Measurements from ENCODE around the gene USP49. TPM values are rescaled to one million over a fixed set of nuclear protein-coding genes. Genes with fewer than 3 reads are reported as not detected.

The USP49 gene
- total RNA-seq, 4 donors from 2014 or later = 2.1 to 8.6 (median 4.7) TPM

GRCh38 chr6:41791305-41791704, 103.9 kb downstream of the USP49 start:
- no peak overlapping the region for H3K27ac ChIP-seq
- DNase-seq = no peak
- no peaks in the 10 kb centered on the region for H3K27me3 ChIP-seq
- H3K36me3 ChIP-seq = peaks cover 0 to 35% (median 0%) of the 10 kb centered on the region in 3 donors
- no peak overlapping the region for H3K4me3 ChIP-seq
- no peak for TF ChIP-seq POLR2A (IDR thresholded peaks at IDR 0.05)
- no peak for TF ChIP-seq CTCF (IDR thresholded peaks at IDR 0.05)
- H3K4me1 ChIP-seq = peaks cover 0 to 8% (median 3%) of the 10 kb centered on the region in 4 donors
- no peaks in the 10 kb centered on the region for H3K9me3 ChIP-seq

- Histone ChIP-seq H3K27me3 (no peaks in the 10 kb centered on the region), H3K27ac (no peak overlapping the region), H3K4me1 (peaks cover 0 to 15% (median 5%) of the 10 kb centered on the region in 4 donors), H3K36me3 (peaks cover 0 to 35% (median 0%) of the 10 kb centered on the region in 3 donors), H3K9me3 (no peaks in the 10 kb centered on the region), H3K4me3 (no peak overlapping the region)
- no peak for TF ChIP-seq CTCF (IDR thresholded peaks at IDR 0.05)
- TF ChIP-seq POLR2A (IDR thresholded peaks at IDR 0.05) = no peak
- DNase-seq = no peak
Measured at GRCh38 chr6:41790045-41790444, 105.1 kb downstream of the USP49 start.

DNA sequence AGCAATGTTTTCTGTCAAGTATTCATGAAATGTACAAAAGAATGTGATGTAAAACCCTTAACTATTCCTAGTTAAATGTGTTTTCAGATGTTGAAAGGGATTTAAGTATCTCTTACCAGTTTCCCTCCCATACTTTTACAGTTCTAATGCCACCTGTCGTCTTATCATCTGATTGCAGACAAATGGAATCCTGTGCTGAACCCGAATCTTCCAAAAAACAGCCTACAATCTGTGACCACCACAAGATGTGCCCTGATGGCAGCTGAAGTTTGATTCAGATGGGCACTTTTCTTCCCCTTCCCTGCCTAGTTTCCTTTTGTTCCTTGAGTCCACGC, 105.8 kb downstream of the USP49 start:
- peaks cover 0 to 35% (median 0%) of the 10 kb centered on the region in 3 donors for H3K36me3 ChIP-seq
- H3K27ac ChIP-seq = no peak overlapping the region
- no peak for TF ChIP-seq POLR2A (IDR thresholded peaks at IDR 0.05)
- no peak for TF ChIP-seq CTCF (IDR thresholded peaks at IDR 0.05)
- no peak for DNase-seq
- H3K9me3 ChIP-seq = no peaks in the 10 kb centered on the region
- no peak overlapping the region for H3K4me3 ChIP-seq
- no peaks in the 10 kb centered on the region for H3K27me3 ChIP-seq
- peaks cover 0 to 15% (median 5%) of the 10 kb centered on the region in 4 donors for H3K4me1 ChIP-seq

DNA sequence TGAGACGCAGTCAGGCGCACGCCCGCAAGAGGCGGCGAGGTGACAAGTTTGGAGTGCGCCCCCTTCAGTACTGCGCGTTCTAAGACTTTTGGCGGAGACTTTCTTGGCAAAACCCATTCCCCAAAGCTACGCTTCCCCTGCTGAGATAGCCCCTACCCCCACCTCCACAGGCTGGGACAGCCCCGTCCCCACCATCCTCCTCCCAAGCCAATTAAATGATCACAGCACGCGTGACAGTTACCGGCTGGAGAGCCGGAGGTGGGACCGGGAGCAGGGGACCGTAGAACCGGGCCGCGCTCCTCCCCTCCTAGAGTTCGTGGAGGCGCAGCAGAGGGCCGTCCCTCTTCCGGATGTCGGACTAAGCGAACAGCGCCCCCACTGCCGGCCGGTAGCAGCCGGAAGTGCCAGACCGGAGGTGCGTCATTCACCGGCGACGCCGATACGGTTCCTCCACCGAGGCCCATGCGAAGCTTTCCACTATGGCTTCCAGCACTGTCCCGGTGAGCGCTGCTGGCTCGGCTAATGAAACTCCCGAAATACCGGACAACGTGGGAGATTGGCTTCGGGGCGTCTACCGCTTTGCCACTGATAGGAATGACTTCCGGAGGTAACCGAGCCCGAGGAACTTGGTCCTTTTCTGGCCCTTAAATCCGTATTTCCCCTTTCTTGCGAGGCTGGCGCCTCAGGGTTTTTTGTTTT, 107.8 kb downstream of the USP49 start, which contains the start of gene TOMM6:
Gene TOMM6, plus strand, starts transcription at position 476 of the 699 bp plus-strand sequence. Its CDS starts 4 bp downstream, at position 480.
- H3K27ac ChIP-seq = peak within 1 kb of the TSS; percentile 87 to 98 (median 96)
- peaks cover 0 to 15% (median 5%) of the 10 kb centered on the region in 4 donors for H3K4me1 ChIP-seq
- TF ChIP-seq CTCF (IDR thresholded peaks at IDR 0.05) (peak; percentile 90 to 99 (median 98)), POLR2A (IDR thresholded peaks at IDR 0.05) (peak; percentile 67 to 86)

GRCh38 chr6:41786451-41787218, 108.5 kb downstream of the USP49 start:
- Histone ChIP-seq H3K4me3 (peak overlapping the region; percentile 76 to 89 (median 86)), H3K36me3 (peaks cover 0 to 24% (median 0%) of the 10 kb centered on the region in 3 donors), H3K4me1 (peaks cover 0 to 19% (median 5%) of the 10 kb centered on the region in 4 donors), H3K27me3 (no peaks in the 10 kb centered on the region), H3K27ac (peak overlapping the region; percentile 87 to 98 (median 96)), H3K9me3 (no peaks in the 10 kb centered on the region)
- peak; percentile 83 to 94 (median 93) for DNase-seq
- TF ChIP-seq CTCF (IDR thresholded peaks at IDR 0.05) (peak; percentile 81 to 97 (median 92)), POLR2A (IDR thresholded peaks at IDR 0.05) (peak; percentile 33 to 52)

More for the DNA sequence above, 107.8 kb downstream of the USP49 start, which contains the start of gene TOMM6:
- peaks cover 0 to 31% (median 0%) of the 10 kb centered on the region in 3 donors for H3K36me3 ChIP-seq
- no peaks in the 10 kb centered on the region for H3K27me3 ChIP-seq
- H3K4me3 ChIP-seq = peak within 1 kb of the TSS; percentile 76 to 89 (median 86)
- no peaks in the 10 kb centered on the region for H3K9me3 ChIP-seq
- peak; percentile 94 to 98 (median 98) for DNase-seq
